PC-3 (cell line): ENCODE data around the gene MON1A. TPM values are rescaled to one million over a fixed set of nuclear protein-coding genes. Genes with fewer than 3 reads are reported as not detected.

Experiments
- ATAC-seq: fragments of 200-7000 bp; cut with Tn5 transposase; 2 replicates; pipeline ENCODE4 v1.9.1; 2020; ENCODE audit warnings: mild to moderate bottlenecking, moderate library complexity
- BruUV-seq: library from RNA; stranded (reverse); fragments of 400-500 nt; replicated peaks from 2 replicates; lab custom pipeline; 2021; lab: Mats Ljungman, UMichigan
- CTCF ChIA-PET: fragments of 300-600 bp; sonication (Branson Sonifier 250); formaldehyde crosslinking; loops from one replicate; lab custom pipeline; 2022; ENCODE audit warnings: antibody characterized with exemption; lab: Charles Lee
- POLR2A ChIA-PET: fragments of 300-600 bp; sonication (Branson Sonifier 250); formaldehyde crosslinking; loops from one replicate; lab custom pipeline; 2022; ENCODE audit warnings: antibody characterized with exemption; ENCODE audit not compliant: unreplicated experiment; lab: Charles Lee
- DNase-seq: peaks from one replicate; pipeline ENCODE4 v3.0.0-alpha.2; 2015
- H2AFZ ChIP-seq: fragments of 300-600 bp; sonication (generic); 2 replicates; pipeline ENCODE4 v1.6.0; 2016; ENCODE audit warnings: antibody characterized with exemption, low read length
- H3F3A ChIP-seq: fragments of 300-600 bp; sonication (generic); one replicate; pipeline ENCODE4 v1.6.0; 2017; ENCODE audit warnings: antibody characterized with exemption, low read length, control low read depth, mild to moderate bottlenecking; ENCODE audit not compliant: unreplicated experiment
- H3K27ac ChIP-seq: fragments of 300-600 bp; sonication (generic); 2 replicates; pipeline ENCODE4 v1.5.1; 2016; ENCODE audit warnings: mild to moderate bottlenecking, low read length
- H3K27me3 ChIP-seq: fragments of 300-600 bp; sonication (generic); 2 replicates; pipeline ENCODE4 v1.6.1; 2016; ENCODE audit warnings: low read length, mixed read lengths
- H3K36me3 ChIP-seq: fragments of 300-600 bp; sonication (generic); 2 replicates; pipeline ENCODE4 v1.6.1; 2016; ENCODE audit warnings: low read depth, mixed run types, low read length, mixed read lengths
- H3K4me1 ChIP-seq: fragments of 300-600 bp; sonication (generic); 2 replicates; pipeline ENCODE4 v1.5.1; 2016; ENCODE audit warnings: low read length; ENCODE audit not compliant: insufficient read depth
- H3K4me2 ChIP-seq: fragments of 300-600 bp; sonication (generic); 2 replicates; pipeline ENCODE4 v1.6.0; 2016; ENCODE audit warnings: low read length
- H3K4me3 ChIP-seq: fragments of 300-600 bp; sonication (generic); 2 replicates; pipeline ENCODE4 v1.5.1; 2016; ENCODE audit warnings: mild to moderate bottlenecking, low read length, mixed read lengths
- H3K79me2 ChIP-seq: fragments of 300-600 bp; sonication (generic); 2 replicates; pipeline ENCODE4 v1.6.1; 2017; ENCODE audit warnings: low read length, mixed read lengths
- H3K9ac ChIP-seq: fragments of 300-600 bp; sonication (generic); 2 replicates; pipeline ENCODE4 v1.6.0; 2016; ENCODE audit warnings: mild to moderate bottlenecking, low read length
- H3K9me2 ChIP-seq: fragments of 300-600 bp; sonication (generic); replicated peaks from 2 replicates; pipeline ENCODE4 v1.6.1; 2016; ENCODE audit warnings: mixed run types, low read length, mixed read lengths
- H3K9me3 ChIP-seq: fragments of 300-600 bp; sonication (generic); 2 replicates; pipeline ENCODE4 v1.6.1; 2016; ENCODE audit warnings: low read length, mixed read lengths
- H4K20me1 ChIP-seq: fragments of 300-600 bp; sonication (generic); 2 replicates; pipeline ENCODE4 v1.6.1; 2016; ENCODE audit warnings: low read length, mixed read lengths
- EZH2 ChIP-seq: fragments of 300-600 bp; sonication (generic); IDR thresholded peaks from one replicate; pipeline ENCODE4 v1.6.1; 2017; ENCODE audit warnings: antibody characterized with exemption, mild to moderate bottlenecking, low read length; ENCODE audit not compliant: unreplicated experiment
- EZH2phosphoT487 ChIP-seq: fragments of 300-600 bp; sonication (generic); IDR thresholded peaks from 2 replicates; pipeline ENCODE4 v1.6.1; 2018; ENCODE audit warnings: mild to moderate bottlenecking, antibody characterized with exemption, low read length, borderline replicate concordance
- intact Hi-C: fragments of 100-400 bp; cut with micrococcal nuclease; formaldehyde crosslinking; loops from 2 replicates; pipeline ENCODE4 v1.9.0; 2023
- total RNA-seq: library from RNA; depleted of rRNA; stranded (reverse); fragments of >200 nt; gene quantifications from 2 replicates; pipeline ENCODE4 v1.2.3, GENCODE V29; 2014
- TF ChIP-seq, protein P1 (sequence below): fragments of 300-600 bp; sonication (generic); conservative IDR thresholded peaks from 2 replicates; pipeline ENCODE4 v1.5.1; 2017; ENCODE audit warnings: antibody characterized with exemption, low read depth, mild to moderate bottlenecking, low read length

Gene MON1A
- total RNA-seq, 1 experiment from 2014 or later = 20.8 TPM

DNA sequence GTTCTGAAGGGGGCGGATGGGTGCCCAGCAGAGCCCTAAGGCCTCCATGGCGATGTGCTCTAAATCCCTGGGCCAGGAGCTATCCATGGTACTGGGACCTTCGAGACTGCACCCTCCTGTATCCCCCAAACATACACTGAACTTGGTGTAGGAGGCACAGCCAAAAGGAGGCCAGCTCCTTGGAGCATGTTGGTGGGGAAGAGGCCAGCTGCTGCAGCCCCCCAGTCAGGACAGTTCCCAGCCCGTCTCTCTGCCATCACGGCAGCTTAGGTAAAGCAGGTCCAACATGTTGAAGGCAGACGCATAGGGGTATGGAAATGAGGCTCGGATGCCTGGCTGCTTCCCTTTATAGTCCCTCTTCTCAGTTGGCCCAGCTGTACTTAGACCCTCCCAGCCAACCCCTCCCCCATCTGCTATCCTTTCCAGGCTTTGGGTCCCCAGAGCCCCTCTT, 61.7 kb downstream of the MON1A start:
- TF ChIP-seq EZH2phosphoT487 = no peak
- TF ChIP-seq EZH2 = no peak
- TF ChIP-seq, protein P1, sequence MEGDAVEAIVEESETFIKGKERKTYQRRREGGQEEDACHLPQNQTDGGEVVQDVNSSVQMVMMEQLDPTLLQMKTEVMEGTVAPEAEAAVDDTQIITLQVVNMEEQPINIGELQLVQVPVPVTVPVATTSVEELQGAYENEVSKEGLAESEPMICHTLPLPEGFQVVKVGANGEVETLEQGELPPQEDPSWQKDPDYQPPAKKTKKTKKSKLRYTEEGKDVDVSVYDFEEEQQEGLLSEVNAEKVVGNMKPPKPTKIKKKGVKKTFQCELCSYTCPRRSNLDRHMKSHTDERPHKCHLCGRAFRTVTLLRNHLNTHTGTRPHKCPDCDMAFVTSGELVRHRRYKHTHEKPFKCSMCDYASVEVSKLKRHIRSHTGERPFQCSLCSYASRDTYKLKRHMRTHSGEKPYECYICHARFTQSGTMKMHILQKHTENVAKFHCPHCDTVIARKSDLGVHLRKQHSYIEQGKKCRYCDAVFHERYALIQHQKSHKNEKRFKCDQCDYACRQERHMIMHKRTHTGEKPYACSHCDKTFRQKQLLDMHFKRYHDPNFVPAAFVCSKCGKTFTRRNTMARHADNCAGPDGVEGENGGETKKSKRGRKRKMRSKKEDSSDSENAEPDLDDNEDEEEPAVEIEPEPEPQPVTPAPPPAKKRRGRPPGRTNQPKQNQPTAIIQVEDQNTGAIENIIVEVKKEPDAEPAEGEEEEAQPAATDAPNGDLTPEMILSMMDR = no peak
- Histone ChIP-seq H3K9me3 (no peaks in the 10 kb centered on the region), H3K9me2 (no peaks in the 10 kb centered on the region), H3K79me2 (no peaks in the 10 kb centered on the region), H3K27me3 (peaks cover 3% of the 10 kb centered on the region; the same call in 1 of the 2 replicates), H3K4me1 (no peaks in the 10 kb centered on the region), H3F3A (no peaks in the 10 kb centered on the region), H3K9ac (no peak overlapping the region), H3K4me3 (no peak overlapping the region), H3K36me3 (no peaks in the 10 kb centered on the region), H2AFZ (no peak overlapping the region), H3K27ac (no peak overlapping the region), H3K4me2 (no peak overlapping the region), H4K20me1 (no peaks in the 10 kb centered on the region)
- BruUV-seq = no TSS peak
- intact Hi-C loops = no loop called here
- ChIA-PET CTCF (no interaction called here), POLR2A (no interaction called here)
- ATAC-seq (peak; percentile 25; the same call in 1 of the 2 replicates), DNase-seq (peak; percentile 32)

DNA sequence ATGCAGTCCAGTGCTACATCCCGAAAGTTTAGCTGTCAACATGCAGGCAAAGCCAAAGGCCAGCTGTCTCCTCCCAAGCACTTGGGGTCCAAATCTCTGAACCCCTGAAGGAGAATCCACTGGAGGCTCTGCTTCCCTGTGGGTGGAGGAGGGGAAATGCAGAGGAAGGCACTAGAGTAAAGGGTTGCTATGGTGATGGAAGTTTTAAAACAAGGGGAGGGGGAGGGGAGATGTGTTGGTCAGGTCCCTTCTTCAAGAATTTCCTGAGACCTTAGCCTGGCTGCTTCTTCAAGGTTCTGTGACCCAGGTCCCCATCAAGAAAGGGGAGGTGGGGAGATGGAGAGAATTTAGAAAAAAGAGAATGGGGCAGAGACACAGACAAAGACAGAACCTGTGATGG, 62.2 kb downstream of the MON1A start:
- no TSS peak for BruUV-seq
- ATAC-seq (no peak), DNase-seq (no peak)
- no peaks in the 10 kb centered on the region for H4K20me1 ChIP-seq
- ChIA-PET POLR2A (interaction anchor here (0.6 kb wide), 1 partner anchor 69 kb away, joined by 3 read pairs; no protein-coding TSS in a partner anchor), CTCF (no interaction called here)
- H2AFZ ChIP-seq = no peak overlapping the region
- no peaks in the 10 kb centered on the region for H3F3A ChIP-seq
- no peak overlapping the region for H3K27ac ChIP-seq
- H3K4me3 ChIP-seq = no peak overlapping the region
- no peak overlapping the region for H3K4me2 ChIP-seq
- H3K36me3 ChIP-seq = no peaks in the 10 kb centered on the region
- H3K79me2 ChIP-seq = no peaks in the 10 kb centered on the region
- peaks cover 3% of the 10 kb centered on the region; the same call in 1 of the 2 replicates for H3K27me3 ChIP-seq
- H3K9ac ChIP-seq = no peak overlapping the region
- no peaks in the 10 kb centered on the region for H3K9me2 ChIP-seq
- H3K4me1 ChIP-seq = no peaks in the 10 kb centered on the region
- TF ChIP-seq, protein P1 = no peak
- TF ChIP-seq EZH2 = no peak
- TF ChIP-seq EZH2phosphoT487 = no peak
- H3K9me3 ChIP-seq = no peaks in the 10 kb centered on the region
- intact Hi-C loops = no loop called here

DNA sequence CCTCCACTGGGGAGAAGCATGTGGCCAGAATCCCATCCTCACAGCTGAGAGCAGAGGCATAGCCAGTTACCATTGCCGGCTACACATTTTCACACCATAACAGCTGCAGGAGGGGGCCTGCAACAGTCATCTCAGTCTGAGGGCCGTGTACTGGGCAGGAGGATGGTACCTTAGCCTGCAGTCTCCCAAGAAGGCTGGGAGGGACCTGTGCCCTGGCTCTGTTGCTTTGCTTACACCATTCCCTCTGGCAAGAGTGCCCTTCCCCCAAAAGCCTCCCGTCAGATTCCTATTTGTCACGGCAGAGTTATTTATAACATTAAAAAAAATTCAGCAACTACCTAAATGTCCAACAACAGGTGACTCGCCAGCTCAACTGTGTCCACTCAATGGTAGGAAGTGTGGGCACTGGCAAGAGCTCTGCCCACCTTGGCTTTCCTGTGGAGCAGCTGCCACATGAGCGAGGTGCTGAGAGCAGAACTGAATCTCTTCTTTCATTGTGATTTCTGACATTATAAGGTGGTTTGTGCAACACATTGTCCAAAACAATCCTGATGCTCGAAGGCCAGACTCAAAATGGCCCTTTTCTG, 64.3 kb downstream of the MON1A start:
- Histone ChIP-seq H3K9me2 (no peaks in the 10 kb centered on the region), H4K20me1 (no peaks in the 10 kb centered on the region), H3K4me1 (no peaks in the 10 kb centered on the region), H3K4me3 (no peak overlapping the region), H3K36me3 (no peaks in the 10 kb centered on the region), H3K4me2 (no peak overlapping the region), H2AFZ (no peak overlapping the region), H3K9me3 (no peaks in the 10 kb centered on the region), H3K9ac (no peak overlapping the region), H3K27me3 (peaks cover 3% of the 10 kb centered on the region; the same call in 1 of the 2 replicates), H3F3A (no peaks in the 10 kb centered on the region), H3K79me2 (no peaks in the 10 kb centered on the region), H3K27ac (no peak overlapping the region)
- DNase-seq (no peak), ATAC-seq (no peak)
- ChIA-PET CTCF (no interaction called here), POLR2A (no interaction called here)
- no peak for TF ChIP-seq EZH2phosphoT487
- TF ChIP-seq, protein P1 = no peak
- TF ChIP-seq EZH2 = no peak
- BruUV-seq = no TSS peak
- intact Hi-C loops = no loop called here
